Activated CD4-positive, alpha-beta T cell treated with anti-CD3 and anti-CD28 coated beads for 24 hours (primary cell): ENCODE results near the gene SPNS2.
"Not testable (repeated sequence)": the region's sequence is repeated elsewhere in the genome, so short reads cannot be mapped to it uniquely, and the experiment has no call there.

Experiments used
- DNase-seq, 2 donors: peaks; one replicate each; pipeline ENCODE4 v3.0.0-alpha.2; 2020; ENCODE audit warnings: low read depth in 2 of 2

The SPNS2 gene

DNA sequence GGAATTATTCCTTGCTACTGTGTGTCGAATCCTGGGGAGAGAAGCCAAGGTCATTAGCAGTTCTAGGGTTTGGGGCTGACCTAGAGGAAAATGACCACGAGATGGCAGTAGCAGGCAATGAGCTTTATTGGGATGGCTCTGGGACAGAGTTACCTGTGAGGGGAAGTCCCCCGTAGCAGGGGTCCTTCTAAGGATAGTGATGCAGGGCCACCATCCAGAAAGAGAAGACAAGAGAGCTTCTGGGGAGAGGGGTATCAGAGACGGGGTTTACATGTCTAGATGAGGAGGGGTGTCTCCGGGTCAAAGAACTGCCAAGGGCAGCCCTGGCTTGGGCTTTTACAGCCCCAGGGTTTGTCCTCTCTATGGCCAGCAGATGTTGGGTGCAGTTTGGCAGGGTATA is 68.1 kb downstream of the SPNS2 start:
- peak in 1 of 2 donors; percentile 44 for DNase-seq

DNA sequence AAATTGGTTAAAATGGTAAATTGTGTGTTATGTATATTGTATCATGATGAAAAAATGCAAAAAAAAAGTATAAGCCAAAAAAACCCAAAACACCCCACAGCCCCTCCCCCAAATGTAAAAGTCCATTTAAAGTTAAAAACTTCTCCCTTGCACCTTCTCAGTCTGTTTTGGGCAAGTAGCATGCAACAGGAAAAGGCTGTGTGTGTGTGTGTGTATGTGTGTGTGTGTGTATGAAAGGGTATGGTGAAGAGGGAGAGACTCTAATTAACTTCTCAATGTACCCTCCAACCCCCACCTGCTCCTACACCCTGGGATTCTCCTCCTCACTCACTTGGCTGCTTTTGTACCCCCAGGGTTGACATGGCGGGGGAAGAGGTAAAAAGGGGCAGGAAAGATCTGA is 70.9 kb downstream of the SPNS2 start:
- DNase-seq = no peak

DNA sequence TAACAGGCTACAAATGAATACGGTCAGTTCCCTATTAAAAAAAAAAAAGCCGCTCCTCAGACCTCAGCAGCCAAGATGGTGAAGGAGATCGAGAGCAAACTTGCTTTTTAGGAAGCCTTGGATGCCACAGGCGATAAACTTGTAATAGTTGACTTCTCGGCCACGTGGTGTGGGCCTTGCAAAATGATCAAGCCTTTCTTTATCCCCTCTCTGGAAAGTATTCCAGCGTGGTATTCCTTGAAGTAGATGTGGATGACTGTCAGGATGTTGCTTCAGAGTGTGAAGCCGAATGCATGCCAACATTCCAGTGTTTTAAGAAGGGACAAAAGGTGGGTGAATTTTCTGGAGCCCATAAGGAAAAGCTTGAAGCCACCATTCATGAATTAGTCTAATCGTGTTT is 73.5 kb downstream of the SPNS2 start:
- no peak for DNase-seq

DNA sequence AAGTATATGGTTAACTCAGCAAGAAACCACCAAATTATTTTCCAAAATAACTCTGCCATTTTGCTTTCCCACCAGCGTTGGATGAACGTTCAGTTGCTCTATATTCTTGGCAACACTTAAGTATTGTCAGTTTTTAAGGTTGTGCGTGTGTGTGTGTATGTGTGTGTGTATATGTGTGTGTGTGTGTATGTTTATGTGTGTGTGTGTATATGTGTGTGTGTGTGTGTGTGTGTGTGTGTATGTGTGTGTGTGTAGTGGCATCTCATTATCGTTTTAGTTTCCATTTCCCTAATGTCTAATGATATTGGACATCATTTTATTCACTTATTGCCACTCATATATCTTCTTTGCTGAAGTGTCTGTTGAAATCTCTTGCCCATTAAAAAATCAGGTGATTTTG is 74.4 kb downstream of the SPNS2 start:
- DNase-seq = no peak

DNA sequence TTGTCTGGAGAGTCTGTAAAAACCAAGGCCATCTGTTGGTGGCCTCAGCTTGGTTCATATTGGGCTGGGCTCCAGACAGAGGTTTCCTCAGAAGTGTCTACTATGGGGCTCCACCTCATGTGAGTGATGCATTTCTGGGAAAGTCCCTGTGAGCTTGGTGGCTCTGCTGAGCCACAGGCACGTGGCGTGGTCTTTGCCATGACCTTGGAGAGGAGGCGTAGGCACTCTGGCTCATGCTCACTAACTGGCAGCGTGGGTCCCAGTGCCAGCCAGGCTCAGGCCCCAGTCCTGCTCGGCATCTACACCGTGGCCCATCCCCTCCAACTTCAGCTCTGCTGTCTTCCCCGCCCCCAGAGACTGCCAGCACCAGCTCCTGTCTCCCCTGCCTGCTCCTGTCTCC is 75.0 kb downstream of the SPNS2 start:
- DNase-seq = peak; percentile 47 to 55

DNA sequence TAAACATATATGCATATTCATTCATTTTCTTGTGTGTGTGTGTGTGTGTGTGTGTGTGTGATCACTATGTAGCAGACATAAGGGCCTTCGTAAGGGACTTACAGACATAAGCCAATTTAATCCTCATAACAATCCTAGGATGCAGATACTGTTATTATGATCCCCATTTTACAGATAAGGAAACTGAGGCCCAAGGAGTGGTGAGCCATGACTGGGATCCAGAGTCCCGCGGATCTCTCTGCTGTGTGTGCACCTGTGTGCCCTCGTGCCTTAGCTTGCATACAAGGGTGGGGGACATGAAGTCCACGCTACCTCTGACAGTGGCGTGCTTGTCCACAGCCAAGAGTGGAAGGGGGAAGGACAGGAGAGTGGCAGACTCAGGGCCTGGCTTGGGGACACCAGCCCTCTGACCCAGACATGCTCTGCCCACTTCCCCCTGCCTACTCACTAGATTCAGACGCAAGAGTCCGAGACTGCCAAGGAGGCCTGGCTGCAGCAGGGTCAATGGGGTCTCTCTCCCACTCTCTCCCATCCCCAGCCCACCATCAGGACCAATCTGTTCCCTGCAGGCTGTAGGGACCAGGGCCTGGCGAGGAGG is 75.9 kb downstream of the SPNS2 start:
- no peak for DNase-seq

DNA sequence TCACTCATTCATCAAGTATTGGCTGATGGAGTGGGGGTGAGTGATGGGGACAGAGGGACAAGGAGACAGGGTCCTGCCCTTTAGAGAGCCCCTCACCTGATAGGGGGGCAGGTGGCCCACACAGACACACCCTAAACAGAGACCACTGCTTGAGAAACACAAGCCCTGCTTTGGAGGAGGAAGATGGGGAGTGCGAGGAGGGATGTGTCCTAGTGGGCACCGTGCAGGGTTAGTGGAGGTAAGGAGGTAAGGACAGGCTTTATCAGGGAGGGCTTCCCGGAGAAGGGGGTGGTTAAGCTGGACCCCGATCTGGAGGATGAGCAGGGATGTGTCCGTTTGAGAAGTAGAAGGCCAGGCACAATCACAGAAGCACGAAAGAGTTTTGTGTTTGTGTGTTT is 77.5 kb downstream of the SPNS2 start:
- DNase-seq = no peak

DNA sequence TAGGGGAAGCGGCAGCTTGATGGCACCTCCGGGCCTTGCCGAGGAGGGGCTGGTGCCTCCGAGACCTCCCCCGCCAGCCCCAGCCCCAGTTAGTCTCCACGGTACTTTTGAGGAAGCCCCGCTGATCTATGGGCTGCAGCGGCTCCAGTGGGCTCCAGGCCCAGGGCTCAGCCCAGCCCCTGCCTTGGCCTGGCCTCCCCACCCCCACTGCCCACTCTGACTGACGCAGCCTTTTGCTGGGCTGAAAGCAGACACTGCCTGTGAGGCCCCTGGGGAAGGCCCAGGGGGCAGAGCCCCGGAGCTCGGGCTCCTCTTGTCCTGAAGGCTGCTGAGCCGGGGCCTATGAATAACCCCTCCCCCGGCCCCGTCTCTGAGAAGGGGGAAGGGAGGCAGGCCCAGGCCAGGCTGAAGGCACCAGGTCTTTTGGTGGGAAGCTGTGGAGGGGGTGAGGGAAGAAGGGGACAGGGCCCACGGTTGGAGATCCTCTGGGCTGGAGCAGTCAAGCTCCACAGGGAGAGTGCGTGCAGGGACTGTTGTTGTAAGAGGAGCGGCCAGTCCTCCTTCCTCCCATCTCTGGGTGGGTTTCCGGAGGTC is 78.1 kb downstream of the SPNS2 start:
- DNase-seq = no peak

DNA sequence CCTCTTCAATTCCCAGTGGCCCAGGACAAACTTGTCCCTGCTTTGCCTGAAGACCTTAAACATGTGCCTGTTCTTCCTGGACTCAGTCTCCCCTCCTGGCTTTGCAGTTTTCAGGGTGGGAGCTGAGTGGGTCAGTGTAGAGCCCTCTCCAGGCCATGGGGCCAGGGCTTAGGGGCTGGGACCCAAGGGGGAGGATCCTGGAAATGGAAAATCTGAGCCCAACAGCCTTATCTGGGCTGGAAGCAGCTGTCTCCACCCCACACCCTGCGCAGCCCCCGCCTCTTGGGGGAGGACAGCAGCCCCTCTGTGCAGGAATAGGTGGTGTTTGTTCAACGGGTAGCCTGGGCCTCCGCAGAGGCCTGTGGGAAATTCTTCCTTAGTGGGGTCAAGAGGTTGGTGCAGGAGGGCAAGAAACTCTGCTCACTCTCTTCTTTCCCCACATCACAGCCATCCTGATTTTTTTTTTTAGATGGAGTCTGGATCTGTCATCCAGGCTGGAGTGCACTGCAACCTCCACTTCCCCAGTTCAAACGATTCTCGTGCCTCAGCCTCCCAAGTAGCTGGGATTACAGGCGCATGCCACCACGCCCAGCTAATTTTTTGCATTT is 78.8 kb downstream of the SPNS2 start:
- DNase-seq = no peak

DNA sequence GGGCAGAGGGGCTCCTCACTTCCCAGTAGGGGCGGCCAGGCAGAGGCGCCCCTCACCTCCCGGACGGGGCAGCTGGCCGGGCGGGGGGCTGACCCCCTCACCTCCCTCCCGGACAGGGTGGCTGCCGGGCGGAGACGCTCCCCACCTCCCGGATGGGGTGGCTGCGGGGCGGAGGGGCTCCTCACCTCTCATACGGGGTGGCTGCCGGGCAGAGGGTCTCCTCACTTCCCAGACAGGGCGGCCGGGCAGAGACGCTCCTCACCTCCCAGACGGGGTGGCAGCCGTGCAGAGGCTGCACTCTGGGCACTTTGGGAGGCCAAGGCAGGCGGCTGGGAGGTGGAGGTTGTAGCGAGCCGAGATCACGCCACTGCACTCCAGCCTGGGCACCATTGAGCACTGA is 79.7 kb downstream of the SPNS2 start:
- DNase-seq = not testable (repeated sequence)

DNA sequence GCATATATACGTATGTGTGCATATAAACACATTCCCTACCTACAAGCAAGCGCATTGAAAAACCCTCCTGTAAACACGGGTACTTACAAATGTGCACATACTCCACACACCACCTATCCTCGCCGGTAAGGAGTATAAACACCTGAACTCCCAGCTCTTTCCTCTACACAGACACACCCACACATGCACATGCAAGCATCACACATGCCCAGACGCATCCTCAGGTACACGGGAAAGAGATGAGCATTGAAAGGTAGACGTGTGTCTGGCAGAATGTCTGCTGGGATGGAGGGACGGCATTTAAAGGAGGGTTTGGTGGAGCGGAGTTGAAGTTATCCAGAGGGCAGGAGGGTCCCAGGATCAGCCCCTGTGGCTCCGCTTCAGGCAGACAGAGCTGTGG is 81.0 kb downstream of the SPNS2 start:
- DNase-seq = no peak

DNA sequence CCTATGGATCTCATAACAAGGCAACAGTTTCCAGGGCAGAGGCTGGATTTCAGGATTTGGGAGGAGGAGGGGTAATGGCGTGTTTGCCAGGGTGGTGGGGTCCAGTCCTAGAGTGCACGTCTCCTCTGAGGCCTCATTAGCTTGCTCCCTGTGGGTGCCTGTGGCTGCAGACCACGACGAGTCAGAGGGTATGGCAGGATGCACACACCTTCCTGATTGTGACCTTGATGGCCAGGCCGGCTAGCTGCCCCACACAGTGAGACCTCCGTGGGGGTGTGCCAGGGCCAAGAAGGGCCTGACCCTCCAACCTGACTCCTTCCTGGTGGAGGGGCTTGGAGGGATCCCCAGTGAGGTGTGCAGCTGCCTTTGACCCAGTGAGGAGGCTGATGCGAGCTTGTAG is 81.6 kb downstream of the SPNS2 start:
- DNase-seq = no peak

DNA sequence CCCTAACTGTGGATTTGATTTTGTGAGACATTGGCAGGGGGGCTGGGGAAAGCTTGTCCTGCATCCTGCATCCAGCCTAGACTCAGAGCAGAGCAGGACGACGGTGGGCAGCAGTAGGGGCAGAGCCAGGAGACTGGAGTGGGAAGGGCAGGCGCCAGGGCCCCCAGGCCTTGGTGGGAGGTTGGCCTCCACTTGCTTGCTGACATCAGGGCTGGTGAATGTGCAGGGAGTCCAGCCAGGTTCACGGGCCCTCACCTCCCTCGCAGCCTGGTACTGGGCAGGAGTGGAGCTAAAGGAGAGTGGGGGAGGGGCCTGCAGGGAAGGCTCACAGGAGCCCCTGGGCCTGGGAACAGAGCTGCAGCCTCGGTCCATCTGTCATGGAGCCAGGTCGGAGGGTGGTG is 83.4 kb downstream of the SPNS2 start:
- no peak for DNase-seq

DNA sequence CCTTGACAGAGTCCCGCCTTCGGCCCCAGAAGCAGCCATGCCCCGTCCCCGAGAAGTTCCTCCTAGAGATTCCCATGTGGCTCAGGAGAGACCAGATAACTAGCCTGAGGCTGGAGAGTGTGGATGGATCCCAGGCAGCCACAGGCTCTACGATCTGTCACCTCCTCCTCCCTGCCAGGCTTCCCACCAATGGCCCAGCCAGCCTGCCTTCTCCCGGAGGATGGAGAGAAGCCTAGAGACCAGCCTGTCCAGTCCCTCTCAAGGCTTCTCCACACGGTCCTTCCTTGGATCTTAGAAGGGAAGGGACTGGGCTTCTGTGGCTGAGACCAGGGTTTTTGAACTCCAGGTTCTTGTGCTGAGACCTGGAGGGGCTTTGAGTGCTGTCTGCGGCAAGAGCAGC is 84.0 kb downstream of the SPNS2 start:
- DNase-seq = no peak

DNA sequence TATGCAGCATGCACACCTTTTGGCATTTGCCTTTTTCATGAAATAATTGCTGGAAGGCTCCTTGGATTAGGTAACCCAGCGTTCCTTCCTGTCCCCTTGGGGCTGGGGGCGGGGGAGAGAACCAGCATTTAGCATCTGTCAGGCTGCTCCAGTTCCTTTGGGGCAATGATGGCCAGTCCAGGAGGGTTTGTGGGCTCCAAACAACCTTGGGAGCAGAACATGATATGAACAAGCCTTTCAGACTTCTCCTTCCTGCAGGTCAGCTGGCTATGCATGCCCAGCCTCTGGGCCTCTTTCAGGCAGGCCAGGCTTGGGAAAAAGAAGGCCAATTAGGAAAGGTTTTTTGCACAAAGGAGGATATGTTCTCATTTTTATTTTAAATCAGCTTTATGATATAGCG is 84.5 kb downstream of the SPNS2 start:
- no peak for DNase-seq

DNA sequence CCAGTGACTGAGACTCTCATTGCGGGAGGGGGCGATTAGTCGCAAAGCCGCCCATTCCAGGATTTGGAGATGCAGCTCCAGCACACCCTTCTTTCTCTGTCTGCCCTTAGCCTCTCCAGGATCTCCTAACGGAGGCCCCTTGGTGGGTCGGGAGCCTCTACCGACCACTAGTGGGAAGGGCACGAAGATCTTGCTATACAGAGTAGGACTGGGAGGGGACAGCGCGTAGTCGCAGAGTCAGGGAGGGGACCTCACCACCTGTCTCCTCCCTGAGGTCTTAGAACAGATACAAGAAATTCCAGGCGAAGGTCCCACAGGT is 85.1 kb downstream of the SPNS2 start:
- no peak for DNase-seq

DNA sequence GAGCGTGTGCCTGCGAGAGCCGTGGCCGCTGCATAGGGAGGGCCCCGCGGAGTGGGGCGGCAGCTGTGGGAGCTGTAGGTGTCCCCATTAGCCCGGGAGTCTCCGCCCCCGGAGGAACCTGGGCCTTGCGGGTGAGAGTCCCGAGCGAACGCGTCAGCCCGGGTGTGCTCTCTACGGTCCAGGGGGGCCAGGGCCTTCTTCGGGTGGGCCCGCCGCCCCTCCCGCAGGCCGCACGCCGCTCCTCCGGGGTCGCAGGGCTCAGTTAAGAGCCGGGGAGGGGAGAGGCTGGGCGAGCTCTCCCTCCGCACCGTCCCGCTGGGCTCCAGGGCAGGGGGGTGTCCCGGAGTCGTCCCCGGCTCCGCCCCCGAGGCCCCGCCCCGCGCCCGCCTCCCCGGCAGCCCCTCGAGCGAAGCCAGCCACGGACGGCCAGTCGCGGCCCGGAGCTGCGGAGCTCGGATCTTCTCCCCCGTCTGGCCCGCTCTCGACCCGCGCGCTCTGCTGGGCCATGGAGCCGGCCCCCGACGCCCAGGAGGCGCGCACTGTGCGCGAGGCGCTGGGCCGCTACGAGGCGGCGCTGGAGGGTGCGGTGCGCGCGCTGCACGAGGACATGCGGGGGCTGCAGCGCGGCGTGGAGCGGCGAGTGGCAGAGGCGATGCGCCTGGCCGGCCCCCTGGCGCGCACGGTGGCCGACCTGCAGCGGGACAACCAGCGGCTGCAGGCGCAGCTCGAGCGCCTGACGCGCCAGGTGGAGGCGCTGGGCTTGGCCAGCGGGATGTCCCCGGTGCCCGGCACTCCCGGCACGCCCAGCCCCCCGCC is 85.6 kb downstream of the SPNS2 start, which contains the start of gene SMTNL2:
Gene SMTNL2, plus strand, starts transcription at position 429 of the 816 bp plus-strand sequence. Its CDS starts 77 bp downstream, at position 506.
- DNase-seq = no peak

DNA sequence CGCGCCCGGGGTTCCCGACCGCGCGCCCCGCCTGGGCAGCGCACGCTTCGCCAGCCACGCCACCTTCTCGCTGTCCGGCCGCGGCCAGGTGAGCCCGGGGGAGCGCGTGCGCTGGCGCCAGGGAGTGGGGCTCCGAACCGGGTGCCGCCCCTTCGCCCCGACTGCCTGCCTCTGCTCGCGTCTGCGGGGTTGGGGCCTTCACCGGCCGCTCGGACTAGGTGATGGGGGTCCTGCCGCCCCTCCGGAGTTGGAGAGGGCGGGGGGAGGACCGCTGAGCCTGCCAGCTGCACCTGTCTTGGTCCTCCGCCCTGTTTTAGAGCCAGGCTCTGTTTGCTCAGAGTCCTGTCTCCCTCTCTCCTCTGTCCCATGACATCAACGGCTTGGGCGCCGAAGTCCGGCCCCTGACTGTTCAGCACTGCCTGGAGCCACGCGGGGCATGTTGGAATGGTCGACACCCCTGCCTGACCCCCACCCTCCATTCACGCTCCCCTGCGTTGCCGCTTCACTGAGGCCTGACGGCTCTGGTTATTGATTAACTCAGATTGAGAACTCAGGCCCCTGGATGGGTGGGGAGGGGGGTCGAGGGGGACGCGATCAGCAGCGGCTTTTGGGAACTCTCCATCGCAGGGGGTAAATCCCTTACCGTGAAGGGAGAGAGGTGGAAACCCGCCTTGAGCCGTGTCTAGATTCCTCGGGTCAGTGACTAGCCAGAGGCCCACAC is 86.4 kb downstream of the SPNS2 start:
- DNase-seq = no peak

DNA sequence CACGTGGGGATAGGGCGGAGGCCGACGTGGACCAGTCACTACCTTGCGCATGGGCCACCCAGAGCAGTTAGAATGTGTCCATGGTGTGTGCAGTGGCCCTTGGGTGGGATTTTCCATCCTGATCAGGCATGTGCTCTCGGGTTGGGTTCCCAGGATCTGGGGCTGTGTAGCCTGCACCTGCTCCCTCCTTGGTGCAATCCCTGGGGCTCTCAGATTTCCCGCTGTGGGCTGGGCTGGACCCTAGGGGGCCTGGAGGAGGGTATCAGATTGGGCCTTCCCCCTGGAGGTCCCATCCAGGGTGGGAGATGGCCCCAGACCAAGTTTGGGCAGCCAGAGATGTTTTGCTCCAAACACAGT is 86.9 kb downstream of the SPNS2 start:
- no peak for DNase-seq

DNA sequence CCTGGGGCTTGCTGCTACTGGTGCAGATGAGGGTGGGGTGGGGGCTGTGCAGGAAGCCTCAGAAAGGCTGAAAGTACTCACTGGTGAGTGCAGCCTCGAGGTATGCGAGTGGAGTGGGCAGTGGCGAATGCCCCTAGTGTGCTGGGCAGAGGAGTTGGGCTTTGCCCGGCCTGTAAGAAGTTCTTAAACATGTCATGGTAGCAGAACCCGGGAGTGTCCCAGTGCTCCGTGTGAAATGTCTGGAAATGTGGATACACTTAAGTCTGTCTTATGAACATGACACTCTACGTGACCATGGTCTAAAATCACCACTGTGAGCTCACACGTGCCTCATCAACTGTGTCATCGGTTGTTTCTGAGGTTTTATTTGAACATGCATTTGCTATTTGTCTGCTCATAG is 87.4 kb downstream of the SPNS2 start:
- no peak for DNase-seq

DNA sequence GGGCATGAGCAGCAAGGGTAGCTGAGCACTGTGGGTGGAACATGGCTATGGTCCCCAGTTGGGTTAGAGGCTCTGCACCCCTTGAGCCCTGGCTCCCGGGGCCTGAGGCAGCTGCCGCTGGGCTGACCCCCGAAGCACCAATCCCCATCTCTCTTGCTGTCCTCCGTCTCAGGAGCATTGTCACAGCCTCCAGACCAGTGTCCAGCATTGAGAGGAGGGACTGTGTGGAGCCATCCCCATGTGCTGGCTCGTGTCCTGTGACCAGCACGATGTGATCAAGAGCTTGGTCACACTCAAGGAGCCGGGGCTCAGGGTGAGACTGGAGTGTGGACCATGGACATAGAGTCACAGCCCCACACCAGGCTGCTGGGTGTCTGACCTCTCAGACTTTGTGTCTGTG is 88.5 kb downstream of the SPNS2 start:
- no peak for DNase-seq

DNA sequence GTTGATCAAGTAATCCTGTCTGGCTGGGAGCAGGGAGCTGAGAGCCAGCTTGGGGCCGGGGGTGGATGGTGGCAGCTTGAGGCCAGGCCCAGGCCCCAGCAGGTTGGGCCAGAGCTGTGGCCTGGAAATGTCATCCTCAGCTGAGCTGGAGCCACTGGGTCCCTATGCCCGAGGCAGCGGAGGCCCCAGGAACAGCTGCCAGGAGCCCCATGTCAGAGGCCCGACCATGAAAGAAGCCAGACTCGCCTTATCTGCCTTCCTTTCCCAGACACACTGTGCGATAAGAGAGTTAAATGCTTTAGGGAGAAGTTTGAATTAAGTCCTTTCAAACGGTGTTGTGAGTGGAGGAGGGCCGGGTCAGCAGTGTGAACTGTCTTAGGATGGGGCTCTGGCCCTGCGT is 89.1 kb downstream of the SPNS2 start:
- DNase-seq = no peak
